Glutamatergic neuron (in vitro differentiated cells): ENCODE results near the gene SLC24A3. TPM values are rescaled to one million over a fixed set of nuclear protein-coding genes. Genes with fewer than 3 reads are reported as not detected.

Experiments used
- DNase-seq: peaks from one replicate; pipeline ENCODE4 v3.0.0; 2022
- H3K27ac Mint-ChIP-seq: one replicate; pipeline ENCODE4 v1.8.0; 2020; ENCODE audit warnings: mild to moderate bottlenecking, mixed read lengths, inconsistent platforms; ENCODE audit not compliant: unreplicated experiment
- H3K27me3 Mint-ChIP-seq: one replicate; pipeline ENCODE4 v1.8.0; 2020; ENCODE audit warnings: mild to moderate bottlenecking, moderate library complexity, mixed read lengths, inconsistent platforms; ENCODE audit not compliant: unreplicated experiment
- H3K36me3 Mint-ChIP-seq: one replicate; pipeline ENCODE4 v1.8.0; 2020; ENCODE audit warnings: mild to moderate bottlenecking, mixed read lengths, inconsistent platforms; ENCODE audit not compliant: unreplicated experiment
- H3K4me1 Mint-ChIP-seq: one replicate; pipeline ENCODE4 v1.8.0; 2020; ENCODE audit warnings: mild to moderate bottlenecking, low read depth, mixed read lengths, inconsistent platforms; ENCODE audit not compliant: unreplicated experiment
- H3K4me3 Mint-ChIP-seq: one replicate; pipeline ENCODE4 v1.8.0; 2020; ENCODE audit warnings: mild to moderate bottlenecking, mixed read lengths, inconsistent platforms; ENCODE audit not compliant: unreplicated experiment
- H3K9me3 Mint-ChIP-seq: one replicate; pipeline ENCODE4 v1.8.0; 2020; ENCODE audit warnings: mild to moderate bottlenecking, moderate library complexity, mixed read lengths, inconsistent platforms; ENCODE audit not compliant: unreplicated experiment
- CTCF ChIP-seq: fragments of 200-600 bp; sonication (generic); IDR thresholded peaks from one replicate; pipeline ENCODE4 v1.5.0; 2021; ENCODE audit not compliant: partially characterized antibody, unreplicated experiment
- total RNA-seq: library from RNA; stranded (reverse); fragmentation: NEBNext Ultra II Directional; extraction: Animal tissue kit (Norgen Biotek cat#: 25700); gene quantifications from one replicate; pipeline ENCODE4 v1.2.1, GENCODE V29; 2021; ENCODE audit not compliant: unreplicated experiment

The SLC24A3 gene
- total RNA-seq, 1 donor from 2014 or later = 9.7 TPM

DNA sequence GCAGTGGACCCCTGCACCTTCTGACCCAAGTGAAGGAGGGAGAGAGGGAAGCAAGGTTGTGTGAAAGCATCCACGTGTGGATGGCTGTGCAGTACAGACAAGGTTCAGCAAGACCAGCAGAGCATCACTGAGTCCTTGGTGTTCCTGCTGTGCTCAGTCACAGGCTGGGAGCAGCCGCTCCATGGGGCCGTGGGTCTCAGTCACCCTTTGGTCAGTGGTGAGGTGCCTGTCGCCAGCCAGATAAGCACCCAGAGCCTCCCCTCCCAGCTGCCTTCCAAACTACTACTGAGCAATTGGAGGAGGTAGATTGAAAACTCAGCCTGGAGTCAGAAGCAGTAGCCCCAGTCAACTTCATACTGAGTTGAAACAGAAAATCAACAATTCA is 218.9 kb downstream of the SLC24A3 start:
- no peak for TF ChIP-seq CTCF
- Mint-ChIP-seq H3K4me1 (peaks cover 21% of the 10 kb centered on the region), H3K27ac (no peak overlapping the region)

GRCh38 chr20:19431906-19432305 is 219.5 kb downstream of the SLC24A3 start:
- DNase-seq = no peak
- Mint-ChIP-seq H3K36me3 (peaks cover 3% of the 10 kb centered on the region), H3K4me3 (no peak overlapping the region), H3K9me3 (peaks cover 2% of the 10 kb centered on the region), H3K4me1 (peaks cover 21% of the 10 kb centered on the region), H3K27me3 (peaks cover 3% of the 10 kb centered on the region), H3K27ac (no peak overlapping the region)
- TF ChIP-seq CTCF = no peak

More for the DNA sequence above, 218.9 kb downstream of the SLC24A3 start:
- Mint-ChIP-seq H3K36me3 (peaks cover 4% of the 10 kb centered on the region), H3K27me3 (peaks cover 3% of the 10 kb centered on the region), H3K9me3 (peaks cover 2% of the 10 kb centered on the region), H3K4me3 (no peak overlapping the region)
- DNase-seq = no peak

DNA sequence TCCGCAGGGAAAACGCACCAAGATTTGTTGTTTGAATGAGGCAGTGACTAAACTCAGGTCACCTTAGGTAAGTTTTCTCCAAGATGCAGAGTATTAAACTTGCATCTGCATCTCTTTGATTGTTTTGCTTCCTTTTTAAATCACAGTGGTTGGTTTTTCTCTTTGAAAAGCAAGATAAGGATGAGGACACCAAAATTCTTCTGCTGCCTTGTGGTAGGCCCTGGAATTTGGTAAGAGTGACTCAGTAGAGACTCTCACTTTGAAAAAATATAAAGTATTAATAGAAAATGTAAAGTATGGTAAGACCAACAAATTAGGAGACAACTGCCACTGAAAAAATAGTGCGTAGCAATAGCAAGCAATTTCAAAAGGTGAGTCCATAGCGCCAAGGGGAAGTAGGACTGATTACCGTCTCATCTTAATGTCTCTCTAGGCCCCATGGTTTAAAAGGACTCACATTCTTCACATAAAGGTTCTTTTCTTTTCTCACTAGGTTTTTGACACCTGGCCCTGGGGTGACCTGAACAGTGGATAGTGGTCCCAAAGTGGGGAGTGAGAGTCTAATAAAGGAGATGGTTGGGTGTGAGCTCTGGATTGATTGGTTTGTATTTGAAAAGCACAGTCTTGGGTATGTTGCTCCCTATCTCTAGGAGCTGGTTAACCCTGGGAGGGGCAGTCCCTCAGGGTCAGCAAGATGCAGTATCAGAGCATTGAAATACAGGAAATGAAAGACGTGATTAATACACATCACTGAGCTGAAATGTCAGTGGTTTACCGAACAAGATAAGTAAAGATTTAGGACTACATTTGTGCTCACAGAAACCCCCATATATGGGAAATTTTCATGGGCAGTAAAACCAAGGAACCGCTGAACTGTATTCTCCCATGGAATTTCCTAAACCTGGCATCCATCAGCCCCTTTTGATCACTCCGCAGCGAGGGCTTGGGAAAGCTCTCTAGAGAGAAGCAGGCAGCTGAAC is 221.2 kb downstream of the SLC24A3 start:
- TF ChIP-seq CTCF = no peak
- H3K9me3 Mint-ChIP-seq = peaks cover 2% of the 10 kb centered on the region
- peaks cover 3% of the 10 kb centered on the region for H3K27me3 Mint-ChIP-seq
- no peak for DNase-seq
- H3K4me1 Mint-ChIP-seq = peaks cover 21% of the 10 kb centered on the region
- no peak overlapping the region for H3K4me3 Mint-ChIP-seq
- H3K36me3 Mint-ChIP-seq = peaks cover 8% of the 10 kb centered on the region
- no peak overlapping the region for H3K27ac Mint-ChIP-seq

- Mint-ChIP-seq H3K4me1 (peaks cover 7% of the 10 kb centered on the region), H3K4me3 (no peak overlapping the region), H3K36me3 (peaks cover 8% of the 10 kb centered on the region)
Measured at GRCh38 chr20:19435316-19435715, 222.9 kb downstream of the SLC24A3 start.

More at GRCh38 chr20:19435316-19435715, 222.9 kb downstream of the SLC24A3 start:
- DNase-seq = no peak
- Mint-ChIP-seq H3K9me3 (peaks cover under 1% of the 10 kb centered on the region), H3K27me3 (peaks cover 5% of the 10 kb centered on the region), H3K27ac (no peak overlapping the region)
- TF ChIP-seq CTCF = no peak
